ENCODE data around the gene ASPRV1. TPM values are rescaled to one million over a fixed set of nuclear protein-coding genes. Genes with fewer than 3 reads are reported as not detected.
A peak's percentile ranks its signal among the peaks of the same experiment; 100 is the strongest.

ASPRV1 gene
- total RNA-seq, 1 donor from 2014 or later, result 0.75 TPM

GRCh38 chr2:69947325-69947931, 14.0 kb downstream of the ASPRV1 start:
- no peaks in the 10 kb centered on the region for H3K27me3 Mint-ChIP-seq (ENCODE audit: unreplicated experiment)
- no peak for TF ChIP-seq CTCF (IDR thresholded peaks at IDR 0.05)
- no peak overlapping the region for H3K4me3 Mint-ChIP-seq (ENCODE audit: unreplicated experiment)
- H3K4me1 Mint-ChIP-seq (ENCODE audit: unreplicated experiment), result peaks cover 23% of the 10 kb centered on the region
- no peak for DNase-seq (ENCODE audit: extremely low spot score, unreplicated experiment)
- H3K36me3 Mint-ChIP-seq (ENCODE audit: unreplicated experiment), result peaks cover 3% of the 10 kb centered on the region
- no peaks in the 10 kb centered on the region for H3K9me3 Mint-ChIP-seq (ENCODE audit: unreplicated experiment)
- no peak overlapping the region for H3K27ac Mint-ChIP-seq (ENCODE audit: unreplicated experiment)

GRCh38 chr2:69946351-69947324, 14.8 kb downstream of the ASPRV1 start:
- no peak for TF ChIP-seq CTCF (IDR thresholded peaks at IDR 0.05)
- Mint-ChIP-seq H3K36me3 (ENCODE audit: unreplicated experiment) (peaks cover 3% of the 10 kb centered on the region), H3K4me3 (ENCODE audit: unreplicated experiment) (no peak overlapping the region), H3K4me1 (ENCODE audit: unreplicated experiment) (peaks cover 23% of the 10 kb centered on the region), H3K27ac (ENCODE audit: unreplicated experiment) (peak overlapping the region; percentile 3), H3K9me3 (ENCODE audit: unreplicated experiment) (no peaks in the 10 kb centered on the region), H3K27me3 (ENCODE audit: unreplicated experiment) (no peaks in the 10 kb centered on the region)
- DNase-seq (ENCODE audit: extremely low spot score, unreplicated experiment), result no peak

- Mint-ChIP-seq H3K4me1 (ENCODE audit: unreplicated experiment) (peaks cover 23% of the 10 kb centered on the region), H3K36me3 (ENCODE audit: unreplicated experiment) (peaks cover 3% of the 10 kb centered on the region), H3K27me3 (ENCODE audit: unreplicated experiment) (no peaks in the 10 kb centered on the region), H3K9me3 (ENCODE audit: unreplicated experiment) (no peaks in the 10 kb centered on the region), H3K4me3 (ENCODE audit: unreplicated experiment) (no peak overlapping the region), H3K27ac (ENCODE audit: unreplicated experiment) (peak overlapping the region; percentile 3)
- no peak for DNase-seq (ENCODE audit: extremely low spot score, unreplicated experiment)
- no peak for TF ChIP-seq CTCF (IDR thresholded peaks at IDR 0.05)
Measured at GRCh38 chr2:69945941-69946340, 15.5 kb downstream of the ASPRV1 start.

- H3K27me3 Mint-ChIP-seq (ENCODE audit: unreplicated experiment), result no peaks in the 10 kb centered on the region
- H3K27ac Mint-ChIP-seq (ENCODE audit: unreplicated experiment), result no peak overlapping the region
- H3K36me3 Mint-ChIP-seq (ENCODE audit: unreplicated experiment), result peaks cover 6% of the 10 kb centered on the region
- H3K9me3 Mint-ChIP-seq (ENCODE audit: unreplicated experiment), result no peaks in the 10 kb centered on the region
- H3K4me3 Mint-ChIP-seq (ENCODE audit: unreplicated experiment), result no peak overlapping the region
- DNase-seq (ENCODE audit: extremely low spot score, unreplicated experiment), result no peak
- no peak for TF ChIP-seq CTCF (IDR thresholded peaks at IDR 0.05)
- peaks cover 23% of the 10 kb centered on the region for H3K4me1 Mint-ChIP-seq (ENCODE audit: unreplicated experiment)
Measured at GRCh38 chr2:69945441-69945840, 16.0 kb downstream of the ASPRV1 start.

- Mint-ChIP-seq H3K9me3 (ENCODE audit: unreplicated experiment) (no peaks in the 10 kb centered on the region), H3K4me1 (ENCODE audit: unreplicated experiment) (peaks cover 23% of the 10 kb centered on the region), H3K36me3 (ENCODE audit: unreplicated experiment) (peaks cover 12% of the 10 kb centered on the region), H3K4me3 (ENCODE audit: unreplicated experiment) (no peak overlapping the region), H3K27me3 (ENCODE audit: unreplicated experiment) (no peaks in the 10 kb centered on the region), H3K27ac (ENCODE audit: unreplicated experiment) (no peak overlapping the region)
- no peak for TF ChIP-seq CTCF (IDR thresholded peaks at IDR 0.05)
- DNase-seq (ENCODE audit: extremely low spot score, unreplicated experiment), result no peak
Measured at GRCh38 chr2:69944756-69945155, 16.7 kb downstream of the ASPRV1 start.

All from osteocyte (in vitro differentiated cells).